GM21619 (cell line): ENCODE data around the gene SYPL2.
"Not testable (repeated sequence)": the region's sequence is repeated elsewhere in the genome, so short reads cannot be mapped to it uniquely, and the experiment has no call there.

ENCODE experiments used
- ATAC-seq: cut with Tn5 transposase; IDR thresholded peaks from one replicate; pipeline ENCODE4 v1.9.1; 2021; ENCODE audit not compliant: unreplicated experiment

The SYPL2 gene

DNA sequence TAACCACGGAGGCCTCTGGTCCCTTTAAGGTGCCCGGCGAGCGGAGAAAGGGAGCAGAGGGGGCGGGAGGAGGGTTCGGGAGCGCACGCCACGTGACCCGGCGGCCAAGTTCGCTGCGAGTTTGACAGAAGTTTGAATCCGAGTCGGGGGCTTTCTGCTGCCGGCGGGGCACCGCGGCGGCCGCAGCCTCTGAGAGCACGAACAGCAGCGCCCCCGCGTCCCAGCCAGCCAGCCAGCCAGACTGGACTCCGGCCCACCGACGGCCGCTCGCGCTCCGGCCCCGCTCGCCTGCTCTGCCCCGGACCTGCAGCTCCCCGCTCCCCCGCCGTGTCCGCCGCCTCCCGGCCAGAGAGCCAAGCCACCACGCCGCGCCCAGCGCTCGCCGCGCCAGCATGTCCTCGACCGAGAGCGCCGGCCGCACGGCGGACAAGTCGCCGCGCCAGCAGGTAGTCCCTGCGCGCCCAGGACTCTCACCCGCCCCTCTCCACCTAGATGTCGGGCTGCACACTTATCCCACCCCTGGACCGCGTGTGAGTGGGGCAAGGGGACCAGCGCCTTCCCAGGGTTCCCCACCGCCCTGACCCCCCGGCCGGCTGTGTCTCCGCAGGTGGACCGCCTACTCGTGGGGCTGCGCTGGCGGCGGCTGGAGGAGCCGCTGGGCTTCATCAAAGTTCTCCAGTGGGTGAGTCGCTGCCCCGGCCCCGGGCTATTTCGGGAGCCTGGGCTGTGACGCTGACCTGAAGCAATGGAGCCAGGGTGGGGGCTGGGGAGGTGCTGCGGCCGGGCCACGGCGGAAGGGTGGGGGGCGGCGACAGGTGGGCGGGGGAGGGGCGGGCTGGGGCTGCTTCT lies at the start of gene SYPL2:
TSS of gene SYPL2 (plus strand) at position 95 of the 849 bp plus-strand sequence. CDS start at position 393, 298 bp downstream.
- no peak for ATAC-seq

- ATAC-seq: no peak
These were observed 42.8 kb upstream of the SYPL2 start for GRCh38 chr1:109423498-109423897.

- peak; percentile 27 for ATAC-seq
These were observed 40.7 kb upstream of the SYPL2 start for GRCh38 chr1:109425391-109426280.

DNA sequence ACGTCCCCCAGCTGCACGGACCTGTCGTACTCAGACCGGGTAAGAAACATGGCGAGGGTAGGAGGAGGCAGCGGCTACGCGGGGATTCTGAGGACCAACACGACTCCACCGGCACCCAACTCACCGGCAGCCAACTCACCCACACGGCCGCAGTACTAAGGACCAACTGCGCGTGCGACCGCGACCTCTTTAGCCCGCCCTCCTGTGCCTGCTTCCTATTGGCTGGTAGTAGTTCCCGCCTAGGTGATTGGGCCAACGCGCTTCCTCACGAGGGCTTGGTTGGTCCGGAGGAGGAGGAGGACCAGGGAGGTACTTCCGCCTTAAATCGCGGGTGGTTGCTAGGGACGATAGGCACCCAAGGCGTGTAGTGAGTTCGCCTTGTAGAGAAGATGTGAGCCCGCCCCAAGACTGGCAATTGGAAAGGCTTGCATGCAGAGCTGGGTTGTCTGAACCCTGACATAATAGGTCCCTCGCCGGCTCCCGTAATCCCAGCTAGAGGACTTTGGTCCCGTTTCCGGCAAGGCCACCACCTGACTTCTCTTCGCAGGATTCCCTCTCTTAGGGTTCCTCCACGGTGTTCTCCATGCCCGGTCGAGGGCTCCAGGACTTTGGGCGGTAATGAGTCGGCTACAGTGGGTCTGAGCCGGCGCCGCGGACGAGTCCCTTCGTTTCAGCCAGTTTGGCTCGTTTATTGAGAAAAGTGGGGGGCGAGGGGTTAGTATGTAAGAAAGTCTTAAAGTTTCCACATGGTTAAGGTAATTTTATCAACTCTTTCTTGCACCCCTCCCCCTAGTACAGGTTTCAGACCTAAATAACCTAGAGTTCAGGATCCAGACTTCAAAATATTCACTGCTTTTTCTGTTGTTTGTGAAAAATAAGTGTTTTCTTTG lies 39.8 kb upstream of the SYPL2 start, which contains the start of gene PSMA5:
TSS of gene PSMA5 (minus strand) at position 168 of the 890 bp plus-strand sequence. CDS start at position 50, 118 bp downstream.
- ATAC-seq: peak; percentile 95

DNA sequence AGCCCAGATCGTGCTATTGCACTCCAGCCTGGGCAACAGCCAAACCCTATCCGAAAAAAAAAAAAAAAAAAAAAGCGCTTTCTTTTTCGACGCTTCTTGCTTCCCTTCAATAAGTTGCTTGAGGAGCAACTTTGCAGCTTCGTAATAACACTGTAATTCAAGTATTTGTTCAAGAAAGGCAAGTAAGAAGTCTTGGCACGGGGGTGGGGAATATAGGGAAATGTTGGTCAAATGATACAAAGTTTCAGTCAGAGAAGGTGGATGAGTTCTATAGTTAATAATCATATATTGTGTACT lies 39.2 kb upstream of the SYPL2 start:
- ATAC-seq: no peak

DNA sequence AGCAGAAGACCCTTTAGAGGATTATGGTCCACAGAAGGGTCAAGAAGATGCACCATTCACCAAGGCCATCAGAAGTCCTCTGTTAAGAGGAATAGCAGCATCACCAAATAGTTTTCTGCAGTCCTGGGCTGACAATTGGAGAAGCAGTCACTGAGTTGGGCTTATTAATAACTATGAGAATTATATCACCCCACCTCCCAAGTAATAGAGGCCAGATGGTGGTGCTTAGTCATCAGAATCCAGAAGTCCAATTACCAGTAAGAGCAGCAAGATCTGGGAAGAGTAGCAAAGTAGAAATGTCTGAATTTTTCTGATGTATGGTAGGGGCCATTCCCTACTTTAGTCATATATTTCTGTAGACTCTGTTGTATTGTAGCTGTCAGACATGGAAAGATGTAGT lies 34.0 kb upstream of the SYPL2 start:
- ATAC-seq: no peak

- no peak for ATAC-seq
These were observed 33.0 kb upstream of the SYPL2 start for GRCh38 chr1:109433322-109433721.

DNA sequence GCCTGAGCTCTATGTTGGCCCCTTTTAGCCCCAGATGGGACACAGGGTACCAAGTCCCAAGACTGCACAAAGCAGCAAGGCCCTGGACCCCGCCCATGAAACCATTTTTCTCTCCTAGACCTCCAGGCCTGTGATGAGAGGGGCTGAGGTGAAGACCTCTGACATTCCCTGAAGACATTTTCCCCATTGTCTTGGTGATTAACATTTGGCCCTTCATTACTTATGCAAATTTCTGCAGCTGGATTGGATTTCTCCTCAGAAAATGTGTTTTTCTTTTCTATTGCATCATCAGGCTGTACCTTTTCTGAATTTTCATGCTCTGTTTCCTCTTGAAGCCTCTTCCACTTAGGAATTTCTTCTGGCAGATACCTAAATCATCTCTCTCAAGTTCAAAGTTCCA lies 31.9 kb upstream of the SYPL2 start:
- ATAC-seq: no peak

DNA sequence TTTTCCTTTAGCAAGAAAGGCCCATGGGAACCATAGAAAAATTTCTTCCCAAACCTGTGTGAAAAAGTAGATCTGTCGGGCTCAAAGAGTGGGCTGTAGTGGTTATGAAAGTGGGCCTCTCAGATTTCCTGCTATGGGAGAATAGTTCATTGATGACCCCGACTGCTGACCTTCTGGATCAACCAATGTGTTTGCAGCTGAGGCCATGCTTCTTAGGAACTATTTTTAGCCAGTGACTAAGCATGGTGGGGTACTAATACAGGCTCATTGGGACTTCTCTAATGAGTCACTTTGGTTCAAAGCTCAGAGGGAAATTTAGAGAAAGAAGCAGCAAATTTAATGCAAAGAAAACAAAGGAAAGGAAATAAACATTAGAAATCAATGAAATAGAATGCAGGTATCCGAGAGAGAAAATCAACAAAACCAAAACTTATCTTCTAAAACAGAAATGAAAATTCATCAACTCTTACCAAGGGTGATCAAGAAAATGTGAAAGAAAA lies 27.5 kb upstream of the SYPL2 start:
- ATAC-seq: no peak

- ATAC-seq: no peak
These were observed 25.3 kb upstream of the SYPL2 start for GRCh38 chr1:109441069-109441468.

- no peak for ATAC-seq
These were observed 22.9 kb upstream of the SYPL2 start for GRCh38 chr1:109443476-109443875.

GRCh38 chr1:109444346-109444745 lies 22.0 kb upstream of the SYPL2 start:
- ATAC-seq: no peak

DNA sequence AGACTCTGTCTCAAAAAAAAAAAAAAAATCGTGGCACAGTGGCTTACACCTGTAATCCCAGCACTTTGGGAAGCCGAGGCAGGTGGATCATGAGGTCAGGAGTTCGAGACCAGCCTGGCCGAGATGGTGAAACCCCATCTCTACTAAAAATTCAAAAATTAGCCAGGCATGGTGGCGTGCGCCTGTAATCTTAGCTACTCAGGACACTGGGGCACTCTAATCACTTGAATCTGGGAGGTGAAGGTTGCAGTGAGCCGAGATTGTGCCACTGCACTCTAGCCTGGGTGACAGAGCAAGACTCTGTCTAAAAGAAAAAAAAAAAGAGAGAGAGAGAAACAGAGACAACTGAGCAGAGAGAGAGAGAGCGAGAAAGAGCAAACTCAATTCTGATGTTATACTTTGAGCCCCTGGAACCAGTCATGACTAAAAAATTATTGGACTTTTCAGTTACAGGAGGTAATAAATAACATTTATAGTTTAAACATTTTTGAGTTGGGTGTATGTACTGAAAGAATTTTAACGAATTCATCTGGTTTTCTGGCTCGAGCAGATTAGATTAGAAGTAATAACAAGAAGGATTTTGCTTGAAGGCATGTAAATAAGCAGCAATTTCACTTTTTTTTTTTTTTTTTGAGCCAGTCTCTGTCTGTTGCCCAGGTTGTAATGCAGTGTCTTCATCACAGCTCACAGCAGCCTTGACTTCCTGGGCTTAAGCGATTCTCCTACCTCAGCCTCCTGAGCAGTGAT lies 20.2 kb upstream of the SYPL2 start:
- ATAC-seq: not testable (repeated sequence)

DNA sequence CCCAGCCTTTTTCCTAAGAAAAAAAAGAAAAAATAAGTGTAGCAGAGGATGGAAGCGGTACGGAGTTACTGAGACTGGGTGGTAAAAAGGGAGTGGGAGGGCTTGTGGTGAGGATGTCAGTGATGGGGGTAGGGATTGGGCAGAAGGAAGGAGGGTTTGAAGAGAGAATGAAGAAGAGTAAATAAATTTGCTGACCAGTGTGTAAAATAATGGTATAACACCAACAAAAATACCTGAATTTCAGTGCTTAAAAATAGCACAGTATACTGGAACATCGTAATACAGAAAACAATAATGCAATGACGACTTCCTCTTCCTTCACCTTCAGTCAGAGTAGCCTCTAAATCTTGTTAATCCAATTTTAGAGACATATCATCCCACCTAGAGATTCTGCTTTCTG lies 18.8 kb upstream of the SYPL2 start:
- no peak for ATAC-seq

GRCh38 chr1:109454497-109455133 lies 11.7 kb upstream of the SYPL2 start:
- no peak for ATAC-seq

DNA sequence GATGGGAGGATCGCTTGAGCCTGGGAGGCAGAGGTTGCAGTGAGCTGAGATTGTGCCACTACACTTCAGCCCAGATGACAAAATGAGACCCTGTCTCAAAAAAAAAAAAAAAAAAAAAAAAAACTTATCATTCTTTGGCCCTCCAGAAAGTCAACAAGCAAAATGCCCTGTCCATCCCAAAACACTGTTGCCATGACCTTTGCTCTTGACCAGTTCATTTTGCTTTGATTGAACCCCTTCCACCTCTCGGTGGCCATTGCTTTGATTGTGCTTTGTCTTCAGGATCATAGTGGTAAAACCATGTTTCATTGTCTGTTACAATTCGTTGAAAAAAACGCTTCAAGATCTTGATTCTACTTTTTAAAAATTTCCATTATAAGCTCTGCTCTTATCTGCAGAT lies 8.5 kb upstream of the SYPL2 start:
- no peak for ATAC-seq

GRCh38 chr1:109466125-109466451 lies 258 bp upstream of the SYPL2 start:
- ATAC-seq: no peak

DNA sequence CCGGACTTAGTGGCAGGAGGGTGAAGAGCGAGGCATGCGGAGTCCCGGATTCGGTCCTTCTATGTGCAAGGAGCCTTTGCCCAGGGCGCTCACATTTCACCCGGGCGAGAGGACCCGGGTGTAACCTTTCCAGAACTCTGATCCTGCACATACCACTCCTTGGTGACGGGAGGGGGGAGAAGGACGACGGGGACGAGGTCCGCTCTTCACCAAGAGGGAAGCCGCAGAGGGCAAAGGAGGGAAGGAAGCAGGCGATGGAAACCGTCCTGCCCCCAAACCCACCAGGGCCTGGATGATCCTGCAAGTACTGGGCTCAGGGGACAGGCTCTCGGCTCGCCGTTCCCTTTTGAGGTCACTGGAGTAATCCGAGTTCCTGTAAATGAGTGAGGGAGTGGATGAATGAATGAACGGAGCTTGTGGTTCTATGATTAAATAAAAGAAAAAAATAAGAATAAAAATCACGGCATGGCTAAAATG lies 993 bp downstream of the SYPL2 start:
- ATAC-seq: no peak

DNA sequence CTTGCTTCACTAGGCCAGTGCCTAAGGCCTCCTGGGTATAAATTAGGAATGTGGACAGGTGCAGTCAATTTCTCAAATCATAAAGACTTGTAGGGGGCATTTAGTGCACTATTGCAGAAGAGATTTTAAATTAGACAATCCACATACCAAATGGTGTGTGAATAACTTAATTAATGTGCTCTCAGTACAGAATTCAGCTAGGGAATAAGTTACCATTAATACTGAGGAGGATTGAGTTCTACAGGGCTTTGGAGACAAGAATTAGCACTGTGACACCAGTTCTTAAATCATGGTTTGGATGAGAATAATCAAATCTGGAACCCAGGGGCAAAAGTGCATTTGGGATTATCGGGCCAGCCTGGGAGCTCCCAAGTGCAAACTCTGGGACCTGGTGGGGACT lies 1.7 kb downstream of the SYPL2 start:
- no peak for ATAC-seq

DNA sequence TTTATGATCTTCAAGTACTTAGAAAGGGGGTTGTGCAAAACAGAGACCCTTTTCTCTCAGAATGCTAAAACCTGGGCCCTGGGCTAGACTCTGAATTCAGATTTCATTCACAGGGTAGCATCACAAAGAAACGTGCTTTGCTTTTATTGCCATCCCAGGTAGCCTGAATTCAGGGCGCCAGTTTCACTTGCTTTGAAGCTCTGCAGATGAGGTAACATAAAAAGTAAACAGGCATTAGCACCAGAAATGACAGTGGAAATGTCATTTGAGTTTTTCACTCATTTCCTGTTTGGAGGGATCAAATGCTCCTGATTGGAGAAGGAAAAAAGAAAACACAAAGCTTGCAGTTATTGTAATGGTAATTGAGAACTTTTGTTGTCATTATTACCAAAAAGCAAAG lies 2.6 kb downstream of the SYPL2 start:
- no peak for ATAC-seq
